Activated CD8-positive, alpha-beta T cell treated with anti-CD3 and anti-CD28 coated beads, Interleukin-2, amount 10 ng/mL, durations not matched to agents 7 days and 5 days (primary cell): ENCODE measurements around the gene PCDHB2. TPM values are rescaled to one million over a fixed set of nuclear protein-coding genes. Genes with fewer than 3 reads are reported as not detected.

Experiments used
- total RNA-seq, 2 experiments: library from RNA; stranded (reverse); gene quantifications; one replicate each; pipeline ENCODE4 v1.2.3, GENCODE V29; 2021

PCDHB2 gene
- total RNA-seq, 2 experiments from 2014 or later, result not detected

Other genes starting within 250 kb of the PCDHB2 start
- not detected for gene PCDHA9, start 246.2 kb upstream of the PCDHB2 start, total RNA-seq
- not detected for gene PCDHA10, start 238.7 kb upstream of the PCDHB2 start, total RNA-seq
- not detected for gene PCDHA11, start 225.7 kb upstream of the PCDHB2 start, total RNA-seq
- not detected for gene PCDHA12, start 219.3 kb upstream of the PCDHB2 start, total RNA-seq
- gene PCDHA13, start 212.5 kb upstream of the PCDHB2 start, total RNA-seq, result not detected
- gene PCDHAC1, start 168.3 kb upstream of the PCDHB2 start, total RNA-seq, result not detected
- gene PCDHAC2, start 128.1 kb upstream of the PCDHB2 start, total RNA-seq, result not detected
- gene PCDHB1, start 43.2 kb upstream of the PCDHB2 start, total RNA-seq, result not detected
- gene PCDHB3, start 5.9 kb downstream of the PCDHB2 start, total RNA-seq, result not detected
- gene PCDHB4, start 27.2 kb downstream of the PCDHB2 start, total RNA-seq, result not detected
- gene PCDHB5, start 40.6 kb downstream of the PCDHB2 start, total RNA-seq, result not detected
- not detected for gene PCDHB6, start 55.4 kb downstream of the PCDHB2 start, total RNA-seq
- gene PCDHB7, start 78.0 kb downstream of the PCDHB2 start, total RNA-seq, result not detected
- gene PCDHB8, start 83.2 kb downstream of the PCDHB2 start, total RNA-seq, result not detected
- gene PCDHB16, start 87.8 kb downstream of the PCDHB2 start, total RNA-seq, result not detected
- gene PCDHB9, start 92.5 kb downstream of the PCDHB2 start, total RNA-seq, result not detected
- not detected for gene PCDHB10, start 97.7 kb downstream of the PCDHB2 start, total RNA-seq
- not detected for gene PCDHB11, start 105.0 kb downstream of the PCDHB2 start, total RNA-seq
- not detected for gene PCDHB12, start 114.1 kb downstream of the PCDHB2 start, total RNA-seq
- not detected for gene PCDHB13, start 119.3 kb downstream of the PCDHB2 start, total RNA-seq
- gene PCDHB14, start 128.7 kb downstream of the PCDHB2 start, total RNA-seq, result not detected
- gene PCDHB15, start 150.8 kb downstream of the PCDHB2 start, total RNA-seq, result not detected
- under 1 TPM; 0.39 to 0.84 TPM for gene SLC25A2, start 209.4 kb downstream of the PCDHB2 start, total RNA-seq
- gene TAF7, start 226.2 kb downstream of the PCDHB2 start, total RNA-seq, result 10 to 100 TPM; 65.5 to 67.0 TPM
- gene PCDHGA1, start 235.9 kb downstream of the PCDHB2 start, total RNA-seq, result not detected
- gene PCDHGA2, start 244.1 kb downstream of the PCDHB2 start, total RNA-seq, result not detected
- not detected for gene PCDHGA3, start 249.2 kb downstream of the PCDHB2 start, total RNA-seq